GM23338 (cell line): Measurements from ENCODE around the gene NEO1. TPM values are rescaled to one million over a fixed set of nuclear protein-coding genes. Genes with fewer than 3 reads are reported as not detected.

Experiments used
- CREB1 ChIP-seq: fragments of 250-450 bp; sonication (Bioruptor Pico); IDR thresholded peaks from 2 replicates; pipeline ENCODE4 v1.5.0; 2020; ENCODE audit warnings: low read depth, mild to moderate bottlenecking, moderate library complexity
- polyA plus RNA-seq: library from polyadenylated mRNA; unstranded; fragments of >200 nt; fragmentation: Nextera tagmentation; extraction: Ambion mirVana; gene quantifications from 2 replicates; pipeline ENCODE4 v1.2.1, GENCODE V29; 2016
- total RNA-seq: library from RNA; depleted of rRNA; stranded (reverse); fragments of >200 nt; shearing (Covaris generic); gene quantifications from 2 replicates; pipeline ENCODE4 v1.2.3, GENCODE V29; 2014
- TF ChIP-seq, protein P1 (sequence below): fragments of 250-450 bp; sonication (Bioruptor Pico); IDR thresholded peaks from 2 replicates; pipeline ENCODE4 v1.5.0; 2020; ENCODE audit warnings: mild to moderate bottlenecking, moderate library complexity
- TF ChIP-seq, protein P2 (sequence below), 2 experiments: fragments of 200-600 bp in 1 of 2; sonication (generic) in 1 of 2; conservative IDR thresholded peaks; 2 replicates each; pipeline versions ENCODE4 v1.5.1 to v1.6.1; 2016 to 2017; ENCODE audit warnings: antibody characterized with exemption in 2 of 2, low read depth in 2 of 2, mild to moderate bottlenecking in 2 of 2, moderate library complexity in 1 of 2
- TF ChIP-seq, protein P3 (sequence below): IDR thresholded peaks from one replicate; pipeline ENCODE4 v1.6.1; 2018; ENCODE audit warnings: antibody characterized with exemption; ENCODE audit not compliant: unreplicated experiment

Gene NEO1
- total and polyA plus RNA-seq, 2 experiments from 2014 or later: 8.4 to 45.8 TPM

DNA sequence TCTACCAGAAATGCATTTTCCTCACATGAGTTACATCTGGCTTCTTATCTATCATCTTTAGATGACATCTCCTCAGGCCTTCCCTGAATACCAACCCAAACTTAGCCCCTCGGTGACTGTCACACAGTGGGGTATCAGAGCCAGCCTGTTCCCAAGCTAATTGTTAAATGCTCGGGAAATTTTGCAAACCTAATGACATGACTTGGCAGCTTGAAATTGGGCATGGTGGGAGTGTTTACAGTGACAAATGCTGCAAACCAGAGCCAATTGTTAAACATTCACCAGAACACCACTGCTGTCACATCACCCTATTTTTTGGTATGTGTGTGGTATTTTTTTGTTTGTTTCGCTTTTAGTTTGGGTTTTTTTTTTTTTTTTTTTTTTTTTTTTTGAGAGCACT lies 185.6 kb downstream of the NEO1 start (continued):
- TF ChIP-seq, protein P1, sequence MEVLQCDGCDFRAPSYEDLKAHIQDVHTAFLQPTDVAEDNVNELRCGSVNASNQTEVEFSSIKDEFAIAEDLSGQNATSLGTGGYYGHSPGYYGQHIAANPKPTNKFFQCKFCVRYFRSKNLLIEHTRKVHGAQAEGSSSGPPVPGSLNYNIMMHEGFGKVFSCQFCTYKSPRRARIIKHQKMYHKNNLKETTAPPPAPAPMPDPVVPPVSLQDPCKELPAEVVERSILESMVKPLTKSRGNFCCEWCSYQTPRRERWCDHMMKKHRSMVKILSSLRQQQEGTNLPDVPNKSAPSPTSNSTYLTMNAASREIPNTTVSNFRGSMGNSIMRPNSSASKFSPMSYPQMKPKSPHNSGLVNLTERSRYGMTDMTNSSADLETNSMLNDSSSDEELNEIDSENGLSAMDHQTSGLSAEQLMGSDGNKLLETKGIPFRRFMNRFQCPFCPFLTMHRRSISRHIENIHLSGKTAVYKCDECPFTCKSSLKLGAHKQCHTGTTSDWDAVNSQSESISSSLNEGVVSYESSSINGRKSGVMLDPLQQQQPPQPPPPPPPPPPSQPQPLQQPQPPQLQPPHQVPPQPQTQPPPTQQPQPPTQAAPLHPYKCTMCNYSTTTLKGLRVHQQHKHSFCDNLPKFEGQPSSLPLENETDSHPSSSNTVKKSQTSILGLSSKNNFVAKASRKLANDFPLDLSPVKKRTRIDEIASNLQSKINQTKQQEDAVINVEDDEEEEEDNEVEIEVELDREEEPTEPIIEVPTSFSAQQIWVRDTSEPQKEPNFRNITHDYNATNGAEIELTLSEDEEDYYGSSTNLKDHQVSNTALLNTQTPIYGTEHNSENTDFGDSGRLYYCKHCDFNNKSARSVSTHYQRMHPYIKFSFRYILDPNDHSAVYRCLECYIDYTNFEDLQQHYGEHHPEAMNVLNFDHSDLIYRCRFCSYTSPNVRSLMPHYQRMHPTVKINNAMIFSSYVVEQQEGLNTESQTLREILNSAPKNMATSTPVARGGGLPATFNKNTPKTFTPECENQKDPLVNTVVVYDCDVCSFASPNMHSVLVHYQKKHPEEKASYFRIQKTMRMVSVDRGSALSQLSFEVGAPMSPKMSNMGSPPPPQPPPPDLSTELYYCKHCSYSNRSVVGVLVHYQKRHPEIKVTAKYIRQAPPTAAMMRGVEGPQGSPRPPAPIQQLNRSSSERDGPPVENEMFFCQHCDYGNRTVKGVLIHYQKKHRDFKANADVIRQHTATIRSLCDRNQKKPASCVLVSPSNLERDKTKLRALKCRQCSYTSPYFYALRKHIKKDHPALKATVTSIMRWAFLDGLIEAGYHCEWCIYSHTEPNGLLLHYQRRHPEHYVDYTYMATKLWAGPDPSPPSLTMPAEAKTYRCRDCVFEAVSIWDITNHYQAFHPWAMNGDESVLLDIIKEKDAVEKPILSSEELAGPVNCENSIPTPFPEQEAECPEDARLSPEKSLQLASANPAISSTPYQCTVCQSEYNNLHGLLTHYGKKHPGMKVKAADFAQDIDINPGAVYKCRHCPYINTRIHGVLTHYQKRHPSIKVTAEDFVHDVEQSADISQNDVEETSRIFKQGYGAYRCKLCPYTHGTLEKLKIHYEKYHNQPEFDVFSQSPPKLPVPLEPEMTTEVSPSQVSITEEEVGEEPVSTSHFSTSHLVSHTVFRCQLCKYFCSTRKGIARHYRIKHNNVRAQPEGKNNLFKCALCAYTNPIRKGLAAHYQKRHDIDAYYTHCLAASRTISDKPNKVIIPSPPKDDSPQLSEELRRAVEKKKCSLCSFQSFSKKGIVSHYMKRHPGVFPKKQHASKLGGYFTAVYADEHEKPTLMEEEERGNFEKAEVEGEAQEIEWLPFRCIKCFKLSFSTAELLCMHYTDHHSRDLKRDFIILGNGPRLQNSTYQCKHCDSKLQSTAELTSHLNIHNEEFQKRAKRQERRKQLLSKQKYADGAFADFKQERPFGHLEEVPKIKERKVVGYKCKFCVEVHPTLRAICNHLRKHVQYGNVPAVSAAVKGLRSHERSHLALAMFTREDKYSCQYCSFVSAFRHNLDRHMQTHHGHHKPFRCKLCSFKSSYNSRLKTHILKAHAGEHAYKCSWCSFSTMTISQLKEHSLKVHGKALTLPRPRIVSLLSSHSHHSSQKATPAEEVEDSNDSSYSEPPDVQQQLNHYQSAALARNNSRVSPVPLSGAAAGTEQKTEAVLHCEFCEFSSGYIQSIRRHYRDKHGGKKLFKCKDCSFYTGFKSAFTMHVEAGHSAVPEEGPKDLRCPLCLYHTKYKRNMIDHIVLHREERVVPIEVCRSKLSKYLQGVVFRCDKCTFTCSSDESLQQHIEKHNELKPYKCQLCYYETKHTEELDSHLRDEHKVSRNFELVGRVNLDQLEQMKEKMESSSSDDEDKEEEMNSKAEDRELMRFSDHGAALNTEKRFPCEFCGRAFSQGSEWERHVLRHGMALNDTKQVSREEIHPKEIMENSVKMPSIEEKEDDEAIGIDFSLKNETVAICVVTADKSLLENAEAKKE: no peak
- TF ChIP-seq, protein P2, sequence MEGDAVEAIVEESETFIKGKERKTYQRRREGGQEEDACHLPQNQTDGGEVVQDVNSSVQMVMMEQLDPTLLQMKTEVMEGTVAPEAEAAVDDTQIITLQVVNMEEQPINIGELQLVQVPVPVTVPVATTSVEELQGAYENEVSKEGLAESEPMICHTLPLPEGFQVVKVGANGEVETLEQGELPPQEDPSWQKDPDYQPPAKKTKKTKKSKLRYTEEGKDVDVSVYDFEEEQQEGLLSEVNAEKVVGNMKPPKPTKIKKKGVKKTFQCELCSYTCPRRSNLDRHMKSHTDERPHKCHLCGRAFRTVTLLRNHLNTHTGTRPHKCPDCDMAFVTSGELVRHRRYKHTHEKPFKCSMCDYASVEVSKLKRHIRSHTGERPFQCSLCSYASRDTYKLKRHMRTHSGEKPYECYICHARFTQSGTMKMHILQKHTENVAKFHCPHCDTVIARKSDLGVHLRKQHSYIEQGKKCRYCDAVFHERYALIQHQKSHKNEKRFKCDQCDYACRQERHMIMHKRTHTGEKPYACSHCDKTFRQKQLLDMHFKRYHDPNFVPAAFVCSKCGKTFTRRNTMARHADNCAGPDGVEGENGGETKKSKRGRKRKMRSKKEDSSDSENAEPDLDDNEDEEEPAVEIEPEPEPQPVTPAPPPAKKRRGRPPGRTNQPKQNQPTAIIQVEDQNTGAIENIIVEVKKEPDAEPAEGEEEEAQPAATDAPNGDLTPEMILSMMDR (conservative IDR thresholded peaks at IDR 0.05; ENCODE audit: low read depth in 2 of 2): no peak
- TF ChIP-seq, protein P3, sequence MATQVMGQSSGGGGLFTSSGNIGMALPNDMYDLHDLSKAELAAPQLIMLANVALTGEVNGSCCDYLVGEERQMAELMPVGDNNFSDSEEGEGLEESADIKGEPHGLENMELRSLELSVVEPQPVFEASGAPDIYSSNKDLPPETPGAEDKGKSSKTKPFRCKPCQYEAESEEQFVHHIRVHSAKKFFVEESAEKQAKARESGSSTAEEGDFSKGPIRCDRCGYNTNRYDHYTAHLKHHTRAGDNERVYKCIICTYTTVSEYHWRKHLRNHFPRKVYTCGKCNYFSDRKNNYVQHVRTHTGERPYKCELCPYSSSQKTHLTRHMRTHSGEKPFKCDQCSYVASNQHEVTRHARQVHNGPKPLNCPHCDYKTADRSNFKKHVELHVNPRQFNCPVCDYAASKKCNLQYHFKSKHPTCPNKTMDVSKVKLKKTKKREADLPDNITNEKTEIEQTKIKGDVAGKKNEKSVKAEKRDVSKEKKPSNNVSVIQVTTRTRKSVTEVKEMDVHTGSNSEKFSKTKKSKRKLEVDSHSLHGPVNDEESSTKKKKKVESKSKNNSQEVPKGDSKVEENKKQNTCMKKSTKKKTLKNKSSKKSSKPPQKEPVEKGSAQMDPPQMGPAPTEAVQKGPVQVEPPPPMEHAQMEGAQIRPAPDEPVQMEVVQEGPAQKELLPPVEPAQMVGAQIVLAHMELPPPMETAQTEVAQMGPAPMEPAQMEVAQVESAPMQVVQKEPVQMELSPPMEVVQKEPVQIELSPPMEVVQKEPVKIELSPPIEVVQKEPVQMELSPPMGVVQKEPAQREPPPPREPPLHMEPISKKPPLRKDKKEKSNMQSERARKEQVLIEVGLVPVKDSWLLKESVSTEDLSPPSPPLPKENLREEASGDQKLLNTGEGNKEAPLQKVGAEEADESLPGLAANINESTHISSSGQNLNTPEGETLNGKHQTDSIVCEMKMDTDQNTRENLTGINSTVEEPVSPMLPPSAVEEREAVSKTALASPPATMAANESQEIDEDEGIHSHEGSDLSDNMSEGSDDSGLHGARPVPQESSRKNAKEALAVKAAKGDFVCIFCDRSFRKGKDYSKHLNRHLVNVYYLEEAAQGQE: no peak
- TF ChIP-seq CREB1 (CRISPR knock-in tag): no peak
